Endothelial cell (in vitro differentiated cells): ENCODE measurements around the gene PRRT2. TPM values are rescaled to one million over a fixed set of nuclear protein-coding genes. Genes with fewer than 3 reads are reported as not detected.

Source experiments
- DNase-seq: peaks from one replicate; pipeline ENCODE4 v3.0.0; 2021; ENCODE audit warnings: low spot score
- H3K27ac Mint-ChIP-seq: one replicate; pipeline ENCODE4 v1.8.0; 2021; ENCODE audit warnings: mixed read lengths, inconsistent platforms; ENCODE audit not compliant: unreplicated experiment
- H3K27me3 Mint-ChIP-seq: one replicate; pipeline ENCODE4 v1.8.0; 2021; ENCODE audit warnings: mild to moderate bottlenecking, moderate library complexity, mixed read lengths, inconsistent platforms; ENCODE audit not compliant: unreplicated experiment
- H3K36me3 Mint-ChIP-seq: one replicate; pipeline ENCODE4 v1.8.0; 2021; ENCODE audit warnings: mild to moderate bottlenecking, low read depth, mixed read lengths, inconsistent platforms; ENCODE audit not compliant: unreplicated experiment
- H3K4me1 Mint-ChIP-seq: one replicate; pipeline ENCODE4 v1.8.0; 2021; ENCODE audit warnings: mild to moderate bottlenecking, mixed read lengths, inconsistent platforms; ENCODE audit not compliant: unreplicated experiment
- H3K4me3 Mint-ChIP-seq: one replicate; pipeline ENCODE4 v1.8.0; 2021; ENCODE audit warnings: mild to moderate bottlenecking, mixed read lengths, inconsistent platforms; ENCODE audit not compliant: unreplicated experiment
- H3K9me3 Mint-ChIP-seq: one replicate; pipeline ENCODE4 v1.8.0; 2021; ENCODE audit warnings: mixed read lengths, inconsistent platforms; ENCODE audit not compliant: unreplicated experiment
- CTCF ChIP-seq: fragments of 200-600 bp; sonication (generic); IDR thresholded peaks from one replicate; pipeline ENCODE4 v1.5.0; 2021; ENCODE audit warnings: antibody characterized with exemption; ENCODE audit not compliant: unreplicated experiment
- total RNA-seq: library from RNA; stranded (reverse); fragmentation: NEBNext Ultra II Directional; extraction: Animal tissue kit (Norgen Biotek cat#: 25700); gene quantifications from one replicate; pipeline ENCODE4 v1.2.1, GENCODE V29; 2021; ENCODE audit not compliant: unreplicated experiment

Gene PRRT2
- total RNA-seq, 1 donor from 2014 or later = 15.0 TPM

- Mint-ChIP-seq H3K36me3 (peaks cover 9% of the 10 kb centered on the region), H3K27ac (peak overlapping the region; percentile 32)
These were observed 1.3 kb upstream of the PRRT2 start for GRCh38 chr16:29810699-29811169.

GRCh38 chr16:29811170-29811895, 660 bp upstream of the PRRT2 start:
- Mint-ChIP-seq H3K4me1 (peaks cover 53% of the 10 kb centered on the region), H3K27ac (peak overlapping the region; percentile 32), H3K9me3 (no peaks in the 10 kb centered on the region), H3K4me3 (peak overlapping the region; percentile 86), H3K27me3 (peaks cover 31% of the 10 kb centered on the region), H3K36me3 (peaks cover 9% of the 10 kb centered on the region)
- no peak for TF ChIP-seq CTCF
- peak; percentile 86 for DNase-seq

More at GRCh38 chr16:29810699-29811169, 1.3 kb upstream of the PRRT2 start:
- H3K4me3 Mint-ChIP-seq = peak overlapping the region; percentile 86
- no peak for TF ChIP-seq CTCF
- peaks cover 53% of the 10 kb centered on the region for H3K4me1 Mint-ChIP-seq
- no peaks in the 10 kb centered on the region for H3K9me3 Mint-ChIP-seq
- DNase-seq = no peak
- peaks cover 30% of the 10 kb centered on the region for H3K27me3 Mint-ChIP-seq

GRCh38 chr16:29812754-29813643, 1.0 kb downstream of the PRRT2 start:
- H3K36me3 Mint-ChIP-seq = peaks cover 14% of the 10 kb centered on the region
- H3K27me3 Mint-ChIP-seq = peaks cover 30% of the 10 kb centered on the region
- no peak overlapping the region for H3K27ac Mint-ChIP-seq
- no peak for DNase-seq
- TF ChIP-seq CTCF = no peak
- peaks cover 59% of the 10 kb centered on the region for H3K4me1 Mint-ChIP-seq
- H3K4me3 Mint-ChIP-seq = peak overlapping the region; percentile 78
- no peaks in the 10 kb centered on the region for H3K9me3 Mint-ChIP-seq

GRCh38 chr16:29813644-29814562, 1.9 kb downstream of the PRRT2 start:
- Mint-ChIP-seq H3K36me3 (peaks cover 10% of the 10 kb centered on the region), H3K27me3 (peaks cover 30% of the 10 kb centered on the region), H3K9me3 (no peaks in the 10 kb centered on the region), H3K27ac (peak overlapping the region; percentile 64), H3K4me3 (peak overlapping the region; percentile 95), H3K4me1 (peaks cover 58% of the 10 kb centered on the region)
- no peak for TF ChIP-seq CTCF
- DNase-seq = no peak
